GM19452 (cell line): Measurements from ENCODE around the gene LIG1.

Experiments
- ATAC-seq: cut with Tn5 transposase; IDR thresholded peaks from one replicate; pipeline ENCODE4 v1.9.1; 2021; ENCODE audit not compliant: unreplicated experiment

LIG1 gene

GRCh38 chr19:48182434-48182833, 12.3 kb upstream of the LIG1 start:
- no peak for ATAC-seq

- ATAC-seq = no peak
Measured at GRCh38 chr19:48181505-48181904, 11.4 kb upstream of the LIG1 start.

GRCh38 chr19:48176226-48176625, 6.1 kb upstream of the LIG1 start:
- no peak for ATAC-seq

- no peak for ATAC-seq
Measured at GRCh38 chr19:48175578-48175977, 5.4 kb upstream of the LIG1 start.

GRCh38 chr19:48174445-48175030, 4.4 kb upstream of the LIG1 start:
- no peak for ATAC-seq

DNA sequence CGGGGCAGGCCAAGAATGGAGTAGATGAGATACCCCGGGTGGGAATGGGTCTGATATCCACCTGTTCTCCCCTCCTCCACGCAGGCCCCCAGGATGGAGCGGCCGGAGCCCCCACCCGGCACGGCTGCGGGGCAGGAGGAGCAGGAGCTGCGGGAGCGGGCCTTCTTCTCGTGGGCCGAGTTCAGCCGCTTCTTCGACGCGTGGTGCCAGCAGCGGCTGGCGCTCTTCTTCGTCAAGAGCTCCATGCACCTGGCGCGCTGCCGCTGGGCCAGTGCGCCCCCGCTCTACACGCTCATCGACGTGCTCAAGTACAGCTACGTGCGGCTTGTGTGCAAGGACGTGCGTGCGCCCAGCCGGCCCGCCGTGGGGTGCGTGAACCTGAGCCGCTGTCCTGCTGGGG, 1.6 kb upstream of the LIG1 start:
- ATAC-seq = no peak

GRCh38 chr19:48170817-48171347, 738 bp upstream of the LIG1 start:
- no peak for ATAC-seq

DNA sequence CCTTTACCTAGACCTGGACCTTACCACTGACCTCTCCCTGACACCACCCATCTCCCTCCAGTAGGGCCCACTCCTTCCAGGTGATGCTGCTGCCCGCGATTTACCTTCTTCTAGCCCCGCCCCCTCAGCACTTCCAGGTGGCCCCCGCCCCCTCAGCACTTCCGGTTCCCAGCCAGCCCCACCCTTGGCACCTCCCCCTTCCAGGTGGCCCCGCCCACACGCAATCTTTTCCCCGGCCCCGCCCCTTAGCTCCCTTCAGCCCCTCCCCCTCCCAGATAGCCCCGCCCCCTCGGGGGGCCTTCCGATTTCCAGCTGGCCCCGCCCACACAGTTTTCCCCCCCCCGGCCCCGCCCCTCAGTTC, 586 bp downstream of the LIG1 start:
- ATAC-seq = peak; percentile 2

GRCh38 chr19:48168689-48169088, 1.5 kb downstream of the LIG1 start:
- no peak for ATAC-seq

GRCh38 chr19:48158210-48158790, 11.8 kb downstream of the LIG1 start:
- no peak for ATAC-seq

- no peak for ATAC-seq
Measured at GRCh38 chr19:48154003-48154402, 16.1 kb downstream of the LIG1 start.

- ATAC-seq = no peak
Measured at GRCh38 chr19:48152551-48152950, 17.6 kb downstream of the LIG1 start.

GRCh38 chr19:48149430-48149829, 20.7 kb downstream of the LIG1 start:
- no peak for ATAC-seq

DNA sequence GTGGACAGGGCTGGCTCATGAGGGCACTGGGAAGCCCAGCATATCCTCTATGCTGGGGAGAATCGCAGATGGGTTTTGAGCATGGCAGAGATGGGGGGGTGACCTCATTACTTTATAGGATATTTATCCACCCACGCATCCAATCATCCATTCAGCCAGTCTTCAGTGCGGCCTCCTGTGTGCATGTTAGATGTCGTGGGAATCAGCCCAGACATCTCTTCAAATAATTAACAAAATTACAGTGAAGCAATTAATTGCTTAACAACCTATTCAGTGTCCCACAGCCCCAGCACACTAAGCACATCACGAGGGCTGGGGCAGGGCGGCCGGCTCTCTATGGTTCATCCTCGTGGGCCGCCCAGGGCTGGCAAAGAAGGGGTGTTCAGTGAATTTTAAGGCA, 21.6 kb downstream of the LIG1 start:
- ATAC-seq = no peak

GRCh38 chr19:48147597-48148175, 22.5 kb downstream of the LIG1 start:
- ATAC-seq = no peak

GRCh38 chr19:48139053-48139452, 31.1 kb downstream of the LIG1 start:
- no peak for ATAC-seq

- ATAC-seq = no peak
Measured at GRCh38 chr19:48137411-48137810, 32.7 kb downstream of the LIG1 start.

DNA sequence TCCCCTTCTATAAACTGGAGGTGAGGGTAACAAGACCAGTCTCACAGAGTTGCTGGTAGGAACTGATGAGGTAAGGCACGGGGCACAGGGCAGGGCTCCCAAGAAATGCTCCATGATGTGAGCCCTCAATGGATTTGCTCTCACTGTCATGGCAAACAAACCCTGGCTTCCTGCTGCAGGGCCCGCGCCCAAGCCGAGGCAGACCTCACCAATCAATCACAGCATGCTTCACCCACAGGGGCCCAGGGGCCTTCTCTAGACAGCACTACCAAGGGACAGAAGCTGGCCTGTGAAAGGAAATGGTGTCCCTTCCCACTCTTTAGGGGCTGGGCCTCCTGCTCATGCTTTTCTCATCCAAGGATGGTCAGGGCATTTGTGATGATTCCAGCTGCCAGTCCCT, 33.6 kb downstream of the LIG1 start:
- ATAC-seq = no peak

- no peak for ATAC-seq
Measured at GRCh38 chr19:48135411-48135810, 34.7 kb downstream of the LIG1 start.

DNA sequence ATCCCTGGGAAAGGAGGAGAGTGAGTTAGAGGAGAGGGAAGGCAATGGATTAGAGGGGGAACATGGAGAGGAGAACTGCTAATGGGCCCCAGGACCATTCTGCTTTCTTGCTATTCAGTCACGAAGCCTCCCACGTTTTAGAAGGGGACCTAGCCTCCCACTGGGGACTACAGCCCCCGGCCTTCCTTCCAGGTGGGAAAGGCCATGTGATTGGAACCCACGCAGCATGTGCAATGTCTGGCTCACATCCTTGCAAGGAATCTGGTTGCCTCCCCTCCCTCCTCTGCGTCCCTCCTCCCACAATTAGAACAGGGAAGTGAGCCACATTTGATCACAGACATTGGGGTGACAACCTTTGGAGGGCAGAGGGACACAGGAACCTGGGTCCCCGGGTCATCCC, 37.0 kb downstream of the LIG1 start:
- ATAC-seq = no peak

DNA sequence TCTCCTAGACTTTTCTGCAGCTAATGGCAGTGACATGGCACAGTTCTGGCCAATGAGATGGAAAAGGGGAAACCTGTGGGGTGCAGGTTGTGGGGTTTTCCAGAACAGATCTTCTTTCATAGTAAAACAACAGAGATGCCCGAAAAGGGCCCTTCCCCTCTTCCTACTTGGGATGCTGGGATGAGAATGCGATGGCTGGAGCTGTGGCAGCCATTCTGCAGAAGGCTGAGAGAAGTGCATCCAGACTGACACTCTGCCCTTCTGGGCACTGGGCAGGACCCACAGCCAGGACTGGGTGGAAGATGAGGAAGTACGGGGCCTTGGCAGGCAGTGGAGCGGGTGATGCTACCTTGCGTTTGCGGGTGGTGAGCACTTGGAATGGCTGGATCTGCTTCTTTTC, 42.6 kb downstream of the LIG1 start:
- no peak for ATAC-seq

DNA sequence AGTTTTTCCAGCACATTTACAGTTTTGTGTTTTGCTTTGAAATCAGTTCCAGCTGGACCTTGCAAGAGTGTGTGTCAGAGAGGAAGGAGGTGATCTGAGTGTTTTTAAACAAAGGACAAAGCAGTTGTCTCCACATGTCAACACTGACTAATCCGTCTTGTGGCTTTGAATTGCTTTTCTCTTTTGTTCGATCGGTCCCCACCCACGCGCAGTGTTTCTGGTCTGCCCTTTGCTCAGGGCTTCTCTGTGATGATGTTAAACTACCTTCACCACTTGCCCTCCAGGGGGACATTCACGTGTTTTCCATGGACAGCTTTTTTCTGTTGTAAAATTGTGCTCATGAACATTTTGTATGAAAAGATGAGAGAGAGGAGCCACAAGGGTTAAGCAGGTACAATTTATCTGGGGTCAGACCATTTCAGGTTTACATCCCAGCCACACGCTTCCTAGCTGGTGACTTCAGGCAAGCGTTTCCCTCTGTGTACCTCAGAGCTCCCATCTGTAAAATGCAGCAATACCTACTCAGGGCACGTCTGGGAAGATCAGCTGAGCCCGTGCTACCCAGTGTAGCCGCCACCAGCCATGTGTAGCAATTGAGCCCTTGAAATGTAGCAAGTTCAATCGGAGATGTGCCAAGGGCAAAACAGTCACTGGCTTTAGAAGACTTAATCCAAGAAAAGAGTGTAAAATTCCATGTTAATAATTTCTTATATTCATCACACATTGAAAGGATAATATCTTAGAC, 46.1 kb downstream of the LIG1 start:
- no peak for ATAC-seq
